Measurements from ENCODE around the gene GRIK4. TPM values are rescaled to one million over a fixed set of nuclear protein-coding genes. Genes with fewer than 3 reads are reported as not detected.

GRIK4 gene
- total and polyA plus RNA-seq, 2 of the 4 experiments (the other 2 are of a cell fraction) = 0.18 to 0.38 TPM

- no peak overlapping the region for H3K23ac ChIP-seq (ENCODE audit: low read depth, low read length)
- DNase-seq = no peak
- peak overlapping the region; percentile 88 for H2AFZ ChIP-seq (replicated peaks; ENCODE audit: low read length, poor library complexity)
- ChIA-PET CTCF (interaction anchor here (0.7 to 1.4 kb wide), 3 partner anchors 9 to 27 kb away, joined by 3 to 4 read pairs (median 3); no protein-coding TSS in a partner anchor), POLR2A (ENCODE audit: unreplicated experiment) (interaction anchor here (0.6 kb wide), 1 partner anchor 10 kb away, joined by 4 read pairs; no protein-coding TSS in a partner anchor)
- no peak overlapping the region for H4K91ac ChIP-seq (ENCODE audit: insufficient read depth, low read depth, low read length)
- peak overlapping the region; percentile 31 for H2AK9ac ChIP-seq (replicated peaks; ENCODE audit: low read depth, low read length, poor library complexity)
- H3K56ac ChIP-seq (ENCODE audit: extremely low read depth, insufficient read depth, low read length) = no peak overlapping the region
- no peak overlapping the region for H2BK20ac ChIP-seq (ENCODE audit: low read depth, low read length)
- no peak overlapping the region for H2AK5ac ChIP-seq (ENCODE audit: low read depth, low read length)
- no peak for ATAC-seq (ENCODE audit: low read depth)
- H3K36me3 ChIP-seq (ENCODE audit: control insufficient read depth, insufficient read depth, low read length) = no peaks in the 10 kb centered on the region
- no peak overlapping the region for H3K14ac ChIP-seq (replicated peaks; ENCODE audit: low read depth, low read length)
- 36% methylated on average over 9 of the region's 53 CpGs; no CpG with 5 or more reads in 1 of the 2 experiments for WGBS, 2 experiments (ENCODE audit: extremely low coverage in 2 of 2, insufficient read length in 1 of 2)
- in situ Hi-C loops (cut with MboI; ENCODE audit: low sequenced_read_pairs) (no loop called here), intact Hi-C loops (cut with micrococcal nuclease) (no loop called here), dilution Hi-C loops (cut with HindIII; ENCODE audit: low sequenced_read_pairs, unreplicated experiment) (no loop called here)
- no peak overlapping the region for H3K18ac ChIP-seq (ENCODE audit: low read depth, low read length)
- no peak overlapping the region for H3K9ac ChIP-seq (ENCODE audit: low read depth, low read length)
- TF ChIP-seq MAFK (IDR thresholded peaks at IDR 0.05; ENCODE audit: low read depth, low read length) (no peak), RCOR1 (IDR thresholded peaks at IDR 0.05; ENCODE audit: insufficient replicate concordance, low read length) (no peak), CTCF (conservative IDR thresholded peaks at IDR 0.05; ENCODE audit: low read depth, low read length) (no peak)
- H2BK120ac ChIP-seq (ENCODE audit: low read depth, low read length) = no peak overlapping the region
- no peak overlapping the region for H4K8ac ChIP-seq (ENCODE audit: low read depth in 2 of 2, low read length in 2 of 2)
- peaks cover 4% of the 10 kb centered on the region; the same call in 1 of the 2 replicates for H3K27me3 ChIP-seq (ENCODE audit: control insufficient read depth, insufficient read depth, low read length)
- no peaks in the 10 kb centered on the region for H3K9me3 ChIP-seq (ENCODE audit: control insufficient read depth, insufficient read depth, low read length)
- no peak overlapping the region for H3K27ac ChIP-seq (ENCODE audit: insufficient read depth, low read length)
- H4K5ac ChIP-seq (ENCODE audit: low read depth, low read length) = no peak overlapping the region
- H3K4me3 ChIP-seq (ENCODE audit: insufficient read depth, low read depth, low read length) = no peak overlapping the region
- no peak overlapping the region for H2BK15ac ChIP-seq (ENCODE audit: low read depth, low read length)
- H3K4ac ChIP-seq (ENCODE audit: low read depth, low read length) = no peak overlapping the region
- no peak overlapping the region for H2BK5ac ChIP-seq (ENCODE audit: low read depth, low read length, poor library complexity, severe bottlenecking)
- H3K79me1 ChIP-seq (ENCODE audit: low read depth in 1 of 2, low read length in 2 of 2) = no peaks in the 10 kb centered on the region
- no peaks in the 10 kb centered on the region for H4K20me1 ChIP-seq (ENCODE audit: insufficient read depth, low read length)
- H3K4me2 ChIP-seq (ENCODE audit: low read depth, low read length) = no peak overlapping the region
- no peaks in the 10 kb centered on the region for H3K9me1 ChIP-seq (ENCODE audit: insufficient read depth, low read length)
- BruUV-seq (replicated peaks) = no TSS peak
- peaks cover 6% of the 10 kb centered on the region for H3K4me1 ChIP-seq (ENCODE audit: control insufficient read depth, insufficient read depth, low read length)
These were observed 52.4 kb downstream of the GRIK4 start for GRCh38 chr11:120563703-120564572.
